ENCODE data around the gene SMOC2.

DNA sequence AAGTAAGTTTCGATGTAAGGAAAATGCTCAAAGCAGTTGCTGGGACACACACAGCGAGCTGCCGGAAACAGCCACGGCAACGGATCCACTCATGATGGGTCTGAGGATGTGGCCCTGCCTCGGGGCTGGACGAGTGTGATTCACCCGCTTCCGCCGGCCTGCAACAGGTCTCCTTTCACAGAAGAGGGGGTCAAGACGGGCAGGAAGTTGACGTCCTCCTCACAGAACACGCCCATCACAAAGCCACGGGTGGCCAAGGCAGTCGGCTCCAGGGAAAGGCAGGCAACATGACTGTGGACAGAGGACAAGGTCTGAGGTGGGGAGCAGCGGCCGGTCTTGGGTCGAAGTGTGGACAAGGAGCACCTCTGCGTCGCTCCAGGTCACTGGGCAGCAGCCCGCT lies 29.9 kb upstream of the SMOC2 start:
- TF ChIP-seq EP300 (IDR thresholded peaks at IDR 0.05) (no peak), POLR2AphosphoS5 (IDR thresholded peaks at IDR 0.05) (no peak)
- TF ChIP-seq, protein P1, sequence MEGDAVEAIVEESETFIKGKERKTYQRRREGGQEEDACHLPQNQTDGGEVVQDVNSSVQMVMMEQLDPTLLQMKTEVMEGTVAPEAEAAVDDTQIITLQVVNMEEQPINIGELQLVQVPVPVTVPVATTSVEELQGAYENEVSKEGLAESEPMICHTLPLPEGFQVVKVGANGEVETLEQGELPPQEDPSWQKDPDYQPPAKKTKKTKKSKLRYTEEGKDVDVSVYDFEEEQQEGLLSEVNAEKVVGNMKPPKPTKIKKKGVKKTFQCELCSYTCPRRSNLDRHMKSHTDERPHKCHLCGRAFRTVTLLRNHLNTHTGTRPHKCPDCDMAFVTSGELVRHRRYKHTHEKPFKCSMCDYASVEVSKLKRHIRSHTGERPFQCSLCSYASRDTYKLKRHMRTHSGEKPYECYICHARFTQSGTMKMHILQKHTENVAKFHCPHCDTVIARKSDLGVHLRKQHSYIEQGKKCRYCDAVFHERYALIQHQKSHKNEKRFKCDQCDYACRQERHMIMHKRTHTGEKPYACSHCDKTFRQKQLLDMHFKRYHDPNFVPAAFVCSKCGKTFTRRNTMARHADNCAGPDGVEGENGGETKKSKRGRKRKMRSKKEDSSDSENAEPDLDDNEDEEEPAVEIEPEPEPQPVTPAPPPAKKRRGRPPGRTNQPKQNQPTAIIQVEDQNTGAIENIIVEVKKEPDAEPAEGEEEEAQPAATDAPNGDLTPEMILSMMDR (IDR thresholded peaks at IDR 0.05) = no peak
